Motor neuron (in vitro differentiated cells): ENCODE data around the gene RPS6KC1. TPM values are rescaled to one million over a fixed set of nuclear protein-coding genes. Genes with fewer than 3 reads are reported as not detected.
"Not testable (repeated sequence)": the region's sequence is repeated elsewhere in the genome, so short reads cannot be mapped to it uniquely, and the experiment has no call there.

Source experiments
- ATAC-seq, 8 experiments: fragments of 200-7000 bp; cut with Tn5 transposase; replicated peaks in 6 of 8; 2 replicates each; pipeline ENCODE4 v1.8.0; 2021; ENCODE audit warnings: mild to moderate bottlenecking in 8 of 8, moderate library complexity in 8 of 8
- H3K27ac ChIP-seq, 2 donors: fragments of 250-450 bp; sonication (Bioruptor Pico); 2 replicates each; pipeline ENCODE4 v1.9.0; 2021; ENCODE audit warnings: antibody characterized with exemption in 2 of 2, mild to moderate bottlenecking in 2 of 2, moderate library complexity in 1 of 2
- H3K4me1 ChIP-seq, 2 donors: fragments of 250-450 bp; sonication (Bioruptor Pico); replicated peaks in 1 of 2; 2 replicates each; pipeline ENCODE4 v1.6.1; 2021; ENCODE audit warnings: antibody characterized with exemption in 2 of 2, mild to moderate bottlenecking in 2 of 2, moderate library complexity in 1 of 2
- H3K4me3 ChIP-seq, 5 donors: fragments of 250-450 bp; sonication (Bioruptor Pico); 2 replicates each; pipeline ENCODE4 v1.9.0; 2021; ENCODE audit warnings: antibody characterized with exemption in 5 of 5, mild to moderate bottlenecking in 5 of 5, moderate library complexity in 4 of 5
- whole genome bisulfite sequencing, 10 experiments: fragments of 450-650 bp; shearing (Covaris generic); methylation state at CpG; one replicate each; pipeline ENCODE4 v1.0.0; 2022; 5-methylcytosine and 5-hydroxymethylcytosine counted together
- in situ Hi-C, 9 experiments: fragments of 400-800 bp; cut with MboI; loops; one replicate each; pipeline ENCODE4 v1.15.0; 2021; ENCODE audit warnings: low sequenced_read_pairs in 9 of 9, low pct_unique_long_range_greater_than_20kb in 2 of 9; ENCODE audit not compliant: unreplicated experiment in 9 of 9
- total RNA-seq, 8 experiments: library from RNA; unstranded; fragments of 300-600 nt; gene quantifications; 2 replicates each; pipeline versions ENCODE4 v1.2.3 to v1.2.4, GENCODE V29; 2022

The RPS6KC1 gene
- 10 to 100 TPM; 25.1 to 51.1 (median 31.1) TPM for total RNA-seq

DNA sequence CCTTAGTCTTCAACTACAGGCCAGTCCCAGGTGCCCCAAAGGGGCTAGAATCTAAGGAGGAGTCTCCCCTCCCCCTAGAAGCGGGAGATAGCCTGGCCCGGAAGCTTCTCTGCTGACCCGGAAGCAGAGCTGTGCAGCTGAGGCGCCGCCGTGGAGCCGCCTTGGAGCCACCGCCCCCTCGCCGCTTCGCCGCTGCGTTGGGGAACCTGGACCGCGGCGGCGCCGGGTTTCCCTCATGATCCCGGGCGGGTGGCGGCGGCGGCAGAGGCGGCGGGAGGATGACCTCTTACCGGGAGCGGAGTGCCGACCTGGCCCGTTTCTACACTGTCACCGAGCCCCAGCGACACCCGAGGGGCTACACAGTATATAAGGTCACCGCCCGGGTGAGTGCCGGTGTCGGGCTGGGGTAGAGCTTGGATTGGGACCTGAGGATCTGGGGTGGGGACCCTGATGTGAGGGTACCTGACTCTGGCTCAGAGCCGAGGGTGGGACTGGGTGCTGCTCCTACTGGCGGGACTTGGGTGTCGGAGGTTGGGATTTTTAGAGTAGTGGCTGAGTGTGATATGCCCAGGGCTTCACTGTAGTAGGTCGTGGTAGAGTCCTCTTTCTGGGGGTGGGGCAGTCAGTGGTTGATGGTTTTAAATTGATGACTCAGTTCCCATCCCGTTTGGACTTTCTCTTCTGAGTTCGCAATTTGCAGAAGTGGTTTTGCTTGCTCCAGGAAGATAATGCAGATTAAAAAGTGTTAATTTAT, at the start of gene RPS6KC1:
TSS of gene RPS6KC1 (plus strand) at position 115 of the 754 bp plus-strand sequence. CDS start at position 279, 164 bp downstream.
- peak within 1 kb of the TSS; percentile 86 to 92 for H3K27ac ChIP-seq
- peak; percentile 95 to 99 (median 97) for ATAC-seq
- 0 to 6% (median 0%) methylated on average over 1 to 22 of the region's 42 CpGs; no CpG with 5 or more reads in 1 of the 10 experiments for WGBS, 10 experiments

GRCh38 chr1:213003256-213003655, 47.8 kb upstream of the RPS6KC1 start:
- in situ Hi-C loops = no loop called here
- Histone ChIP-seq H3K27ac (no peak overlapping the region), H3K4me3 (no peak overlapping the region), H3K4me1 (peaks cover 0 to 5% of the 10 kb centered on the region in 2 donors)
- WGBS, 10 experiments = 83 to 100% (median 98%) methylated on average over 2 to 3 of the region's 3 CpGs; no CpG with 5 or more reads in 2 of the 10 experiments
- ATAC-seq = no peak

More for the DNA sequence above, at the start of gene RPS6KC1:
- in situ Hi-C loops = no loop called here
- peaks cover 25% of the 10 kb centered on the region in 2 donors for H3K4me1 ChIP-seq
- peak within 1 kb of the TSS; percentile 57 to 93 (median 84) for H3K4me3 ChIP-seq

- no peak overlapping the region for H3K27ac ChIP-seq
- no peak overlapping the region for H3K4me3 ChIP-seq
- 67 to 100% (median 100%) methylated on average over 1 to 2 of the region's 2 CpGs for WGBS, 10 experiments
- no peak for ATAC-seq
- peaks cover 0 to 5% of the 10 kb centered on the region in 2 donors for H3K4me1 ChIP-seq
- in situ Hi-C loops = no loop called here
Observed at GRCh38 chr1:213008564-213008963, 42.5 kb upstream of the RPS6KC1 start.

GRCh38 chr1:213014642-213015041, 36.4 kb upstream of the RPS6KC1 start:
- in situ Hi-C loops = no loop called here
- Histone ChIP-seq H3K4me3 (peak overlapping the region; percentile 52 to 69 (median 66)), H3K27ac (peak overlapping the region; percentile 74 to 87), H3K4me1 (peaks cover 5 to 13% of the 10 kb centered on the region in 2 donors)
- ATAC-seq = peak in 1 of 8 experiments; percentile 2
- WGBS, 10 experiments = 0 to 50% (median 17%) methylated on average over 2 to 7 of the region's 7 CpGs

DNA sequence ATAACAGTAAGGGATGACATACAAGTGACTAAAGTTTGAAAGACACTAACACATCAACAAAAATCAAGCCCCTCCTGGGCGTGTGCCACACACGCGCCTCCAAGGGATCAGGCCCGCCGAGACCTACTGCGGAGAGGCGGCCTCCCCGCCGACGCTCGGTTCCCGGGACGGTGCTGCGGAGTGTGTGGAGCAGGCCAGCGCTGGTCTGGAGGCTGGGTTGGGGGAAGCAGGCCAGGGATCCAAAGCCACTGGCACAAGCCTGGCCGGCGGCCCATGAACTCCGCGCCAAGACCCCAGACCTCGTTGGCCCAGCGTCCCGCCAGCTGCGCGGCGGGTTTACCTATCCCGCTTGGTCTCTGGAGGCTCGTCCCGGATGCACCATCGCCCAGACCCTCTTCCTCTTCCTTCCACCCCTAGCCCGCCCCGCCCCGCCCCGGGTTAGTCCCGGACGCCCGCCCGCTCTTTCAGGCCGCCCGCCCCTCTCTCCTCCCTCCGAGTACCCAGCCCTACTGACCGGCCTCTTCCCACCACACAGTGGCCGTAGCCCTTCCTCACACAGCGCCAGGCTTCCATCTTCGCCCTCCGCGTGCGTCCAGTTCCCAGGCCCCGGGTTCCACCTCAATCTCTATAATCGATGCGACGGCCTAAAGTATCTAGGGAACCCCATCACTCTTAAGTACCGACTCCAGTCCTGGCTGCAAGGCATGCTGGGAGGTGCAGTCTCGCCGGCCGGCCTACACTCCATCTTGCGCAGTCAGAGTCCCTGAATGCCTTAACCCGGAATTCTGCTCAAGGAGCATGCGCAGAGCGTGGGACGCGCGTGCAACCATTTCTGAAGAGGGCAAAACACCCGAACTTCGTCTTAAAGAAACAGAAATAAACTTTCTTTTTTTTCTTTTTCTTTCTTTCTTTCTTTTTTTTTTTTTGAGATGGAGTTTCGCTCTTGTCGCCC, 35.7 kb upstream of the RPS6KC1 start, which contains the start of gene ANGEL2:
TSS of gene ANGEL2 (minus strand) at position 769 of the 952 bp plus-strand sequence. CDS start at position 573, 196 bp downstream.
- Histone ChIP-seq H3K4me3 (peak within 1 kb of the TSS; percentile 52 to 69 (median 66)), H3K4me1 (peaks cover 5 to 13% of the 10 kb centered on the region in 2 donors), H3K27ac (peak within 1 kb of the TSS; percentile 74 to 87)
- in situ Hi-C loops = no loop called here
- peak; percentile 89 to 97 (median 96) for ATAC-seq
- 0 to 2% (median 0%) methylated on average over 5 to 36 of the region's 66 CpGs; no CpG with 5 or more reads in 1 of the 10 experiments for WGBS, 10 experiments

DNA sequence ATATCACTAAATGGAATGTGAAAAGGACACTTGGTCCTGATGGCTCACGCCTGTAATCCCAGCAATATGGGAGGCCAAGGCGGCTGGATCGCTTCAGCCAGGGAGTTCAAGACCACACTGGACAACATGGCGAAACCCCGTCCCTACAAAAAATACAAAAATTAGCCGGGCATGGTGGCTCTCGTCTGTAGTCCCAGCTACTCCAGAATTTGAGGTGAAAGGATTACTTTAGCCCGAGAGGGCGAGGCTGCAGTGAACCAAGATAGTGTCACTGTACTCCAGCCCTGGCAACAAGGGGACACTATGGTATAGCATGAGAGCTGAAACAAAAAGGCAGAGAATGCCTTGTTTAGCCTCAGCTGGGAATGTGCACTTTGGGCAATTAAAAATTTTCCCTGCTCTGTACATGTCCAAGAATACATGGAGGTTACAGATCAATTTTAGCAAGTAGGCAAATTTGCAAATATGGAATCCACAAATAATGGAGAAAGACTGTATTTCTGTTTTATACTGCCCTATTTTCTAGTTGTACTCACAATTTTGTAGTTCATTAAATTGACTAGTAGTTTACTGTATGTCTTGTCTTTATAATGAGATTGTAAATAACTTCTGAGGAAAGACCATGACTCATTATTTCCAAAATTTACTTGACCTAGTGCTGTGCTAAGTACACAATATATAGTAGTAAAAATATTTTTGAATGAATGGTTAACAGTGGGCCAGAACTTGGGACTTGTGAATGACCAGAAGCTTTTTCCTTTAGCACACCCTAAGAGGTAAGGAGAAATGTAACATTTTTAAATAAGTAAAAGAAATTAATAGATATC, 33.4 kb upstream of the RPS6KC1 start:
- no peak for ATAC-seq
- H3K4me1 ChIP-seq = peaks cover 5 to 13% of the 10 kb centered on the region in 2 donors
- in situ Hi-C loops = no loop called here
- H3K4me3 ChIP-seq = no peak overlapping the region
- H3K27ac ChIP-seq = no peak overlapping the region
- WGBS, 10 experiments = 82 to 100% (median 91%) methylated on average over 2 to 9 of the region's 9 CpGs; no CpG with 5 or more reads in 3 of the 10 experiments

GRCh38 chr1:213019450-213019849, 31.6 kb upstream of the RPS6KC1 start:
- Histone ChIP-seq H3K4me1 (peaks cover 0 to 5% of the 10 kb centered on the region in 2 donors), H3K4me3 (no peak overlapping the region), H3K27ac (no peak overlapping the region)
- in situ Hi-C loops = no loop called here
- ATAC-seq = no peak
- WGBS, 10 experiments = 52 to 96% (median 87%) methylated on average over 2 to 4 of the region's 4 CpGs

GRCh38 chr1:213020016-213020415, 31.0 kb upstream of the RPS6KC1 start:
- in situ Hi-C loops = no loop called here
- no peak for ATAC-seq
- Histone ChIP-seq H3K27ac (no peak overlapping the region), H3K4me3 (no peak overlapping the region), H3K4me1 (peaks cover 0 to 4% of the 10 kb centered on the region in 2 donors)
- 89 to 100% (median 98%) methylated on average over 2 to 3 of the region's 3 CpGs; no CpG with 5 or more reads in 2 of the 10 experiments for WGBS, 10 experiments

GRCh38 chr1:213027024-213027423, 24.0 kb upstream of the RPS6KC1 start:
- ATAC-seq, H3K4me3 ChIP-seq, H3K4me1 ChIP-seq, H3K27ac ChIP-seq, in situ Hi-C loops: not testable (repeated sequence)
- WGBS, 10 experiments = 26 to 81% (median 50%) methylated on average over 1 to 3 of the region's 3 CpGs; no CpG with 5 or more reads in 3 of the 10 experiments

DNA sequence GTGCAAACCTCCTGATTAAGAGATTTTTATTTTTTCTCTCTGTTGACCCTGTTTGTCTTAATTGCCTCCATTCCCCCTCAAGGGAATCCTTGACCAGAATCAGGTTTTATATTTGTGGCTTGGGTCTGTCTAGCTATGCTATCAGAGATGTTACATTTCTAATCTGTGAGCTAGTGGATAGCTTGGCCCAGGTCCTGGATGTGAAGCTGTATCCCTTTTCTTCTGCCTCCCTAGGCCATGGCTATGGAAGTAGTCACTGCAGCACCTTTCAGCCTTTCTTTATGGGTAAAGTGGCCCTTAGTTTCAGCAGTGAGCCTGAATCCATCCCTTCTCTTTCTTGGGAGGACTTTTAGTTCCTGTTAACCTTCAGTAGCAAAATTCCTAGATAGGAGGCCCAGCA, 18.4 kb upstream of the RPS6KC1 start:
- no peak overlapping the region for H3K27ac ChIP-seq
- no peaks in the 10 kb centered on the region for H3K4me1 ChIP-seq
- in situ Hi-C loops = no loop called here
- no peak overlapping the region for H3K4me3 ChIP-seq
- ATAC-seq = no peak

DNA sequence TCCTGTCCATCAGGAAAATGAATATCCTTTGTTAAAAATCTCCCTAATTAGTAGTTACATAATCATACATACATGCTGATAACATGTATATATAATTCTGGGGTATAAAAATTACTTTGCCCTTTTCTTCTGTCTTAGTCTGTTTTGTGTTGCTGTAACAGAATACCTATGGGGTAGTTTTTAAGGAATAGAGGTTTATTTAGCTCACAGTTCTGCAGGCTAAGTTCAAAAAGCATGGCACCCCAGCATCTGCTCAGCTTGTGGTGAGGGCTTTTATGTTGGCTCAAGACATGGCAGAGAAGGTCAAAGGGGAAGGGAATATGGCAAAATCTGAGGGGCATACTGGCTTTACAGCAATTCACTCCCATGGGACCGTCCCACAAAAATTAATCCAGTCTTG, 16.3 kb upstream of the RPS6KC1 start:
- H3K27ac ChIP-seq = no peak overlapping the region
- WGBS, 10 experiments = 50 to 100% (median 83%) methylated on average over 1 of the region's 1 CpG; no CpG with 5 or more reads in 3 of the 10 experiments

GRCh38 chr1:213035573-213035972, 15.5 kb upstream of the RPS6KC1 start:
- no peak for ATAC-seq
- in situ Hi-C loops = no loop called here
- Histone ChIP-seq H3K4me1 (no peaks in the 10 kb centered on the region), H3K27ac (no peak overlapping the region), H3K4me3 (no peak overlapping the region)
- WGBS, 10 experiments = 39 to 100% (median 86%) methylated on average over 1 to 2 of the region's 2 CpGs; no CpG with 5 or more reads in 1 of the 10 experiments

More for the DNA sequence above, 16.3 kb upstream of the RPS6KC1 start:
- ATAC-seq = no peak
- H3K4me1 ChIP-seq = no peaks in the 10 kb centered on the region
- no peak overlapping the region for H3K4me3 ChIP-seq
- in situ Hi-C loops = no loop called here
